WERI-Rb-1 (cell line): ENCODE measurements around the gene DTYMK.

ENCODE experiments used
- DNase-seq: peaks from one replicate; pipeline ENCODE4 v3.0.0-alpha.2; 2020
- H3K27ac ChIP-seq: fragments of 250-450 bp; sonication (Bioruptor Pico); 2 replicates; pipeline ENCODE4 v1.5.1; 2020; ENCODE audit warnings: mild to moderate bottlenecking, moderate library complexity
- H3K27me3 ChIP-seq: fragments of 250-450 bp; sonication (Bioruptor Pico); 2 replicates; pipeline ENCODE4 v1.5.1; 2021; ENCODE audit warnings: mild to moderate bottlenecking, low read depth, moderate library complexity; ENCODE audit not compliant: insufficient read depth, severe bottlenecking
- H3K36me3 ChIP-seq: fragments of 250-450 bp; sonication (Bioruptor Pico); 2 replicates; pipeline ENCODE4 v1.5.1; 2020; ENCODE audit warnings: mild to moderate bottlenecking, moderate library complexity
- H3K4me3 ChIP-seq: 2 replicates; pipeline ENCODE4 v1.5.1; 2011; ENCODE audit warnings: low read depth, mild to moderate bottlenecking, control low read depth, low read length
- H3K9me3 ChIP-seq: fragments of 250-450 bp; sonication (Bioruptor Pico); 2 replicates; pipeline ENCODE4 v1.5.1; 2021; ENCODE audit warnings: mild to moderate bottlenecking, moderate library complexity; ENCODE audit not compliant: severe bottlenecking
- TF ChIP-seq, protein P1 (sequence below): IDR thresholded peaks from 2 replicates; pipeline ENCODE4 v1.5.1; 2011; ENCODE audit warnings: low read depth, mild to moderate bottlenecking, control low read depth, inconsistent platforms, low read length

Gene DTYMK

DNA sequence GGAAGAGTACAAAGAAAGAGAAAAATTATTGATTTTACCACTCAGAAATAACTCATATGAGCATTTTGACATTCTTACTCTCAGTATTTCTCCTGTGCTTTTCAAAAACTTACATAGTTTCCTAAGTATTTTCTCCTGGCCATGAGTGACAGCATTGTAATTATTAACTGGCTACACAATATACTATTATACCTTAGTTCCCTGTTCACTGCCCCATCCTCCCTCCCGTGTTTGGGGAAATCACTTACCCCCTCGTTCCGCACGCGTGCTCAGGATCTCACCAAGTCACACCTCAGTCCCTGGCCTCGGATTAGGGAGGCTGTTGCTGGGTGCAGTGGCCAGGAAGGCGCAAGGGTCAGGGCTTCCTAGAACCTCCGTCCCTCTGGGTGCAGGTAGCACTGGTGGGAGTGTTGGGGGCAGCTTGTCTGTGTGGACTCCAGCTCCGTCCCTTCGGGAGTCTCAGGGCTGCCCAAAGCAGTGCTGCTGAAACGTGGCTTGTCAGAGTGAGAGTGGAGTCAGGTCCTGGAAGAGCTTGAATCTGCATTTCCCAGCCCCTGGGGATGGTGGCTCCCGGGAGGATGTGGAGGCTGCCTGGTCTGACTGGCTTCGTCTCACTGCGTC, 25.9 kb downstream of the DTYMK start:
- peaks cover 42% of the 10 kb centered on the region for H3K36me3 ChIP-seq
- H3K27ac ChIP-seq, result no peak overlapping the region
- TF ChIP-seq, protein P1, sequence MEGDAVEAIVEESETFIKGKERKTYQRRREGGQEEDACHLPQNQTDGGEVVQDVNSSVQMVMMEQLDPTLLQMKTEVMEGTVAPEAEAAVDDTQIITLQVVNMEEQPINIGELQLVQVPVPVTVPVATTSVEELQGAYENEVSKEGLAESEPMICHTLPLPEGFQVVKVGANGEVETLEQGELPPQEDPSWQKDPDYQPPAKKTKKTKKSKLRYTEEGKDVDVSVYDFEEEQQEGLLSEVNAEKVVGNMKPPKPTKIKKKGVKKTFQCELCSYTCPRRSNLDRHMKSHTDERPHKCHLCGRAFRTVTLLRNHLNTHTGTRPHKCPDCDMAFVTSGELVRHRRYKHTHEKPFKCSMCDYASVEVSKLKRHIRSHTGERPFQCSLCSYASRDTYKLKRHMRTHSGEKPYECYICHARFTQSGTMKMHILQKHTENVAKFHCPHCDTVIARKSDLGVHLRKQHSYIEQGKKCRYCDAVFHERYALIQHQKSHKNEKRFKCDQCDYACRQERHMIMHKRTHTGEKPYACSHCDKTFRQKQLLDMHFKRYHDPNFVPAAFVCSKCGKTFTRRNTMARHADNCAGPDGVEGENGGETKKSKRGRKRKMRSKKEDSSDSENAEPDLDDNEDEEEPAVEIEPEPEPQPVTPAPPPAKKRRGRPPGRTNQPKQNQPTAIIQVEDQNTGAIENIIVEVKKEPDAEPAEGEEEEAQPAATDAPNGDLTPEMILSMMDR, result no peak
- no peak overlapping the region for H3K4me3 ChIP-seq
- H3K9me3 ChIP-seq, result no peaks in the 10 kb centered on the region
- no peak for DNase-seq
- H3K27me3 ChIP-seq, result no peaks in the 10 kb centered on the region

DNA sequence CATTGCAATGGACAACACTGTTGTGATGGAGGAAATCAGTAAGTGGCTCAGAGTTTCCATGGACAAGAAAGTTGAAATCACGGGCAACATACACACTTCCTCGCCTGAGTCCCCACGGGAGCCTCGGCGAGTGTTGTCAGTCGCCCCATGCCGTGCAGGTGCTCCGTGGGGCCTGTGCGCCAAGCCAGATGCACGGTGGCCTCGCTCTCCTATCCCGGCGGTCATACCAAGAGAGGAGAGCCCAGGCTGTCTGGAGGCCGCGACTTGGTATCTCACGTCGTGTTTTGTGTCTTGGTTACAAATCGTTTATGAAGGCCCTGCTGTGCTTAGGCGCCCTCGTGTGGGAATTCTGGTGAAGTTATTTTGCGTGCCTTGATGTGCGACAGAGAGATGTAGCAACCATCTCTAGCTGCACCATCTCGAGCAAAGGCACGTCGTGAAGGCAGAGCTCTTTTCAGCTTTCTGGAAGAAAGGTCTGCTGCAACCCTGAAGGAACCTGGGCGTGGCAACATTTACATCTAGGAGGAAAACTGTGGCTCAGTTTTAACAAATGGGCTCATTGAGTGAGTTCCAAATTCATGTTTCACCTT, 27.4 kb downstream of the DTYMK start:
- H3K36me3 ChIP-seq, result peaks cover 56% of the 10 kb centered on the region
- peak; percentile 66 for DNase-seq
- no peak overlapping the region for H3K4me3 ChIP-seq
- H3K9me3 ChIP-seq, result no peaks in the 10 kb centered on the region
- no peak overlapping the region for H3K27ac ChIP-seq
- no peaks in the 10 kb centered on the region for H3K27me3 ChIP-seq
- TF ChIP-seq, protein P1, result peak; percentile 76

DNA sequence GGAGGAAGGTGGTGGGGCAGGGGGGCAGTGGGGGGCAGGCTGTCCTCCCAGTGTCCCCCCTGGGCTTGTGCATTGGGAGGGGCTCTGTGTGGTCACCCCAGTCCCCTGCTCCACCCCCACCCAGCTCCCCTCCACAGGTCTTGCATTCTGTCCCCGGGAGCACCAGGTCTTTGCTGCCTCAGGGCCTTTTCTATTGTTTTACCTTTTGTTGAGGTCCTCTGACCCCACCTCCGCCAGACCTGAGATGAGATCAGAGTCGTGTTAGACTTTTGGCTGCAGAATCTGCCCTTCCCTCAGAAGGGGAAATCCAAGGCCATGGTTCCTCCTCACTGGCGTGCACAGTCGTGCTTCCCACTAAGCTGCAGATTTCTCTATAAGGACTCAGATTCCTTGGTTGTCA, 28.3 kb downstream of the DTYMK start:
- DNase-seq, result no peak
- Histone ChIP-seq H3K9me3 (no peaks in the 10 kb centered on the region), H3K27me3 (no peaks in the 10 kb centered on the region), H3K27ac (no peak overlapping the region), H3K4me3 (no peak overlapping the region), H3K36me3 (peaks cover 61% of the 10 kb centered on the region)
- TF ChIP-seq, protein P1, result no peak

DNA sequence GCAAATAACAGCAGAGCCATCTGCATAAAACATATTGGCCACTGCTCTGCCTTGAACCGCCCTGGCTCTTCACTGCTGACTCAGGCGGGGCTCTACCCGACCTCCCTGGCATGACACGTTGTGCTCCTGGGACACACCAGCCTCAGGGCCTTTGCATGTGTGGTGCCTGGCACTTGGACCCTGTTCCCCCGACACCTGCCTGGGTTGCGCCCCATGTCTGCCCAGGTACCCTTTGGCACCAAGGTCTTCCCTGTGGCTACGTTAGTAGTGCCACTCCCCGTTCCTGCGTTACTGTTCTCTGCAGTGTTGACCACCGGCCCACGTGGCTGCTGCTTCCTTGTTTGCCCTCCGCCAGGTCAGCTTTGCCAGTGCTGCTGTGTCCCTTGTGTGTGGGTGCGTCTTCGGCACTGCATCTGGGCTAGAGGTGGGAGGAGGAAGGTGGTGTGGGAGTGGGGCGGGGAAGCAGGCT, 28.8 kb downstream of the DTYMK start:
- no peak for DNase-seq
- TF ChIP-seq, protein P1, result no peak
- no peak overlapping the region for H3K27ac ChIP-seq
- H3K36me3 ChIP-seq, result peaks cover 64% of the 10 kb centered on the region
- H3K27me3 ChIP-seq, result no peaks in the 10 kb centered on the region
- no peak overlapping the region for H3K4me3 ChIP-seq
- H3K9me3 ChIP-seq, result no peaks in the 10 kb centered on the region

DNA sequence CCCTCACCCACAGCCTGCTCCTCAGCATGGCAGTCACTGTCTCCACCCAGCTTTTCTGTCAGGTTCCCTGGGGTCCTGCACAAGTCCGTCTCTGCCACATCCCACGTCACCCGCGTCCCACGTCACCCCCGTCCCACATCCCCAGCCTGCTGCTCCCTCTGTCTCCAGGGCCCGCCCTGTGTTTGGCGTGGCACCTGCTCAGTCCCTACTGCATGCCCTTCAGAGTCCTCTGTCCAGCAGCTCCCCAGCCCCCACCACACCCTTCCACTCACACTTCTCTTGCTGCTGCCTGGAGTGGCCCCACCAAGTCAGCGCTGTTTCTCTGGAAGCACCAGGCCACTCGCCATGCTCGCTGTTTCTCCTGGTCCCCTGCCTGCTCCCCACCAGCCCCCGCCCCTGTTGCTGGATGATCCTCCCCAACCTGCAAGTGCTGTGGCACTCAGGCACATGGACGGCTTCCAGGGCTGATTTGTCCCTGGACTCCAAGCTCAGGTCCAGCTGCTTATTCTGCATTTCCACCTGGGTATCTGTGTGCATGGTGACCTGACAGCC, 30.3 kb downstream of the DTYMK start:
- no peaks in the 10 kb centered on the region for H3K27me3 ChIP-seq
- no peak overlapping the region for H3K27ac ChIP-seq
- TF ChIP-seq, protein P1, result no peak
- DNase-seq, result no peak
- no peak overlapping the region for H3K4me3 ChIP-seq
- peaks cover 70% of the 10 kb centered on the region for H3K36me3 ChIP-seq
- no peaks in the 10 kb centered on the region for H3K9me3 ChIP-seq
